GM12878 (cell line): ENCODE data around the gene MTERF1. TPM values are rescaled to one million over a fixed set of nuclear protein-coding genes. Genes with fewer than 3 reads are reported as not detected.

ENCODE experiments used
- EP300 ChIP-seq, 2 experiments: fragments of 150-350 bp in 1 of 2; IDR thresholded peaks; 2 replicates each; pipeline ENCODE4 v1.6.1; 2011 to 2012; ENCODE audit warnings: low read depth in 2 of 2, low read length in 2 of 2, borderline replicate concordance in 1 of 2, improper control_type of control experiment in 1 of 2, inconsistent platforms in 1 of 2; ENCODE audit not compliant: control insufficient read depth in 1 of 2
- POLR2AphosphoS5 ChIP-seq: IDR thresholded peaks from 2 replicates; pipeline ENCODE4 v1.6.1; 2011; ENCODE audit warnings: mild to moderate bottlenecking, low read length, inconsistent platforms
- RAD21 ChIP-seq: IDR thresholded peaks from 2 replicates; pipeline ENCODE4 v1.6.1; 2011; ENCODE audit warnings: mild to moderate bottlenecking, low read depth, low read length, moderate library complexity; ENCODE audit not compliant: insufficient read depth
- SMAD1 ChIP-seq: fragments of 450-650 bp; IDR thresholded peaks from 2 replicates; pipeline ENCODE4 v1.6.1; 2018; ENCODE audit warnings: mild to moderate bottlenecking, low read depth; ENCODE audit not compliant: partially characterized antibody
- SMC3 ChIP-seq: IDR thresholded peaks from 2 replicates; pipeline ENCODE4 v1.6.1; 2011; ENCODE audit warnings: low read length, improper control_type of control experiment, borderline replicate concordance
- polyA plus RNA-seq, 11 experiments: library from polyadenylated mRNA; depleted of rRNA in 4 of 11; unstranded in 6 of 11; stranded (reverse) in 5 of 11; fragments of >200 nt; fragmentation: Nextera tagmentation in 4 of 11; fragmentation: Illumina TruSeq in 1 of 11; extraction: Ambion mirVana in 4 of 11; extraction: Trizol in 1 of 11; gene quantifications; 1 replicate in 1 of 11; 2 replicates in 10 of 11; pipeline versions ENCODE4 v1.2.1 to v1.2.3, GENCODE V29; 2011 to 2016; ENCODE audit warnings: inconsistent platforms in 2 of 11, missing spikeins in 2 of 11, low read depth in 1 of 11
- total RNA-seq, 4 experiments: library from RNA; depleted of rRNA in 3 of 4; stranded (reverse); fragments of >200 nt in 3 of 4; fragmentation: Illumina TruSeq in 1 of 4; extraction: Trizol in 1 of 4; gene quantifications; 2 replicates each; pipeline versions ENCODE4 v1.2.1 to v1.2.3, GENCODE V29; 2013 to 2021
- TF ChIP-seq, protein P1 (sequence below): IDR thresholded peaks from 2 replicates; pipeline ENCODE4 v1.6.1; 2011; ENCODE audit warnings: borderline replicate concordance, low read depth, mild to moderate bottlenecking, moderate library complexity, low read length; ENCODE audit not compliant: insufficient read depth, poor library complexity, severe bottlenecking
- TF ChIP-seq, protein P2 (sequence below): fragments of 450-650 bp; IDR thresholded peaks from 2 replicates; pipeline ENCODE4 v1.6.1; 2017; ENCODE audit warnings: mild to moderate bottlenecking, moderate library complexity

Gene MTERF1
- total and polyA plus RNA-seq, 10 of the 15 experiments (the other 5 are each of a cell fraction or from before 2014, with no cell fraction given) = 14.7 to 38.7 (median 28.0) TPM

DNA sequence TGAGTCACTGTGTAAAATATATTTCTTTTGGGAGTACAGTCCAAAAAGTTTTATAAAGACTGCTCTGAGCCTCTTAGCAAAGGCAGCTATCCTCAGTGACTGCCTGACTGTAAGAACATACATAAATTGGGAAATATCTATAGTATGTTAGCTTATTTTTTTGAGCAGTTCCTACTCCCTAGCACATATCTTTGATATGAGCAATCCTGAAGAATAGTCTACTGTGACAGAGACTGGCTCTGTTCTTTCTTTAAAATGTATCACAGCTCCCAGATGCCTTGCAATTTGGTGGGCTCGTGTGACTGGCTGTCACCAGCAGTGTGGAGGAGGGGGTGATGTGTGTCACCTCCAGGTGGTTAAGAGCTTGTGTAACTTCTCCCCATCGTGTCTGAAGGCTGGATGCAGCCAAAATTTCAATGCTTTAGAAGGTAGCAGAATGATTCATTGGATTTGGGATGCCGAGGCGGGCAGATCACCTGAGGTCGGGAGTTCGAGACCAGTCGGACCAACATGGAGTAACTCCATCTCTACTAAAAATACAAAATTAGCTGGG, 47.9 kb downstream of the MTERF1 start (continued):
- TF ChIP-seq, protein P1, sequence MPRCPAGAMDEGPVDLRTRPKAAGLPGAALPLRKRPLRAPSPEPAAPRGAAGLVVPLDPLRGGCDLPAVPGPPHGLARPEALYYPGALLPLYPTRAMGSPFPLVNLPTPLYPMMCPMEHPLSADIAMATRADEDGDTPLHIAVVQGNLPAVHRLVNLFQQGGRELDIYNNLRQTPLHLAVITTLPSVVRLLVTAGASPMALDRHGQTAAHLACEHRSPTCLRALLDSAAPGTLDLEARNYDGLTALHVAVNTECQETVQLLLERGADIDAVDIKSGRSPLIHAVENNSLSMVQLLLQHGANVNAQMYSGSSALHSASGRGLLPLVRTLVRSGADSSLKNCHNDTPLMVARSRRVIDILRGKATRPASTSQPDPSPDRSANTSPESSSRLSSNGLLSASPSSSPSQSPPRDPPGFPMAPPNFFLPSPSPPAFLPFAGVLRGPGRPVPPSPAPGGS = no peak
- TF ChIP-seq SMAD1 (no peak), SMC3 (no peak), RAD21 (no peak), EP300 (IDR thresholded peaks at IDR 0.05; ENCODE audit: borderline replicate concordance in 1 of 2, control insufficient read depth in 1 of 2, low read depth in 2 of 2, low read length in 2 of 2) (no peak), POLR2AphosphoS5 (no peak)
- TF ChIP-seq, protein P2, sequence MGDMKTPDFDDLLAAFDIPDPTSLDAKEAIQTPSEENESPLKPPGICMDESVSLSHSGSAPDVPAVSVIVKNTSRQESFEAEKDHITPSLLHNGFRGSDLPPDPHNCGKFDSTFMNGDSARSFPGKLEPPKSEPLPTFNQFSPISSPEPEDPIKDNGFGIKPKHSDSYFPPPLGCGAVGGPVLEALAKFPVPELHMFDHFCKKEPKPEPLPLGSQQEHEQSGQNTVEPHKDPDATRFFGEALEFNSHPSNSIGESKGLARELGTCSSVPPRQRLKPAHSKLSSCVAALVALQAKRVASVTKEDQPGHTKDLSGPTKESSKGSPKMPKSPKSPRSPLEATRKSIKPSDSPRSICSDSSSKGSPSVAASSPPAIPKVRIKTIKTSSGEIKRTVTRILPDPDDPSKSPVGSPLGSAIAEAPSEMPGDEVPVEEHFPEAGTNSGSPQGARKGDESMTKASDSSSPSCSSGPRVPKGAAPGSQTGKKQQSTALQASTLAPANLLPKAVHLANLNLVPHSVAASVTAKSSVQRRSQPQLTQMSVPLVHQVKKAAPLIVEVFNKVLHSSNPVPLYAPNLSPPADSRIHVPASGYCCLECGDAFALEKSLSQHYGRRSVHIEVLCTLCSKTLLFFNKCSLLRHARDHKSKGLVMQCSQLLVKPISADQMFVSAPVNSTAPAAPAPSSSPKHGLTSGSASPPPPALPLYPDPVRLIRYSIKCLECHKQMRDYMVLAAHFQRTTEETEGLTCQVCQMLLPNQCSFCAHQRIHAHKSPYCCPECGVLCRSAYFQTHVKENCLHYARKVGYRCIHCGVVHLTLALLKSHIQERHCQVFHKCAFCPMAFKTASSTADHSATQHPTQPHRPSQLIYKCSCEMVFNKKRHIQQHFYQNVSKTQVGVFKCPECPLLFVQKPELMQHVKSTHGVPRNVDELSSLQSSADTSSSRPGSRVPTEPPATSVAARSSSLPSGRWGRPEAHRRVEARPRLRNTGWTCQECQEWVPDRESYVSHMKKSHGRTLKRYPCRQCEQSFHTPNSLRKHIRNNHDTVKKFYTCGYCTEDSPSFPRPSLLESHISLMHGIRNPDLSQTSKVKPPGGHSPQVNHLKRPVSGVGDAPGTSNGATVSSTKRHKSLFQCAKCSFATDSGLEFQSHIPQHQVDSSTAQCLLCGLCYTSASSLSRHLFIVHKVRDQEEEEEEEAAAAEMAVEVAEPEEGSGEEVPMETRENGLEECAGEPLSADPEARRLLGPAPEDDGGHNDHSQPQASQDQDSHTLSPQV = no peak
